GM12872 (cell line): Measurements from ENCODE around the gene SEZ6.

ENCODE experiments used
- CTCF ChIP-seq: IDR thresholded peaks from 3 replicates; pipeline ENCODE4 v1.5.1; 2011; ENCODE audit warnings: low read depth, mild to moderate bottlenecking, low read length, moderate library complexity; ENCODE audit not compliant: insufficient read depth

The SEZ6 gene

GRCh38 chr17:28956861-28957260 is 49.0 kb downstream of the SEZ6 start:
- TF ChIP-seq CTCF: no peak

GRCh38 chr17:28956112-28956511 is 49.7 kb downstream of the SEZ6 start:
- no peak for TF ChIP-seq CTCF

- no peak for TF ChIP-seq CTCF
These were observed 50.4 kb downstream of the SEZ6 start for GRCh38 chr17:28955408-28955807.

- TF ChIP-seq CTCF: no peak
These were observed 50.9 kb downstream of the SEZ6 start for GRCh38 chr17:28954886-28955285.

- TF ChIP-seq CTCF: peak; percentile 98
These were observed 52.3 kb downstream of the SEZ6 start for GRCh38 chr17:28953444-28954118.

- no peak for TF ChIP-seq CTCF
These were observed 53.5 kb downstream of the SEZ6 start for GRCh38 chr17:28951991-28952975.

- no peak for TF ChIP-seq CTCF
These were observed 54.3 kb downstream of the SEZ6 start, which contains the start of gene PHF12 for GRCh38 chr17:28951428-28951990. Gene PHF12 (minus strand): TSS chr17:28951518. CDS start chr17:28950960, 558 bp downstream.
